Bone marrow (tissue), 2 donors: ENCODE results near the gene EEF1B2.
"Not testable (repeated sequence)": the region's sequence is repeated elsewhere in the genome, so short reads cannot be mapped to it uniquely, and the experiment has no call there.

Source experiments
- DNase-seq, 2 donors: peaks; one replicate each; lab custom pipeline; 2025; lab: John Stamatoyannopoulos, UW

EEF1B2 gene

DNA sequence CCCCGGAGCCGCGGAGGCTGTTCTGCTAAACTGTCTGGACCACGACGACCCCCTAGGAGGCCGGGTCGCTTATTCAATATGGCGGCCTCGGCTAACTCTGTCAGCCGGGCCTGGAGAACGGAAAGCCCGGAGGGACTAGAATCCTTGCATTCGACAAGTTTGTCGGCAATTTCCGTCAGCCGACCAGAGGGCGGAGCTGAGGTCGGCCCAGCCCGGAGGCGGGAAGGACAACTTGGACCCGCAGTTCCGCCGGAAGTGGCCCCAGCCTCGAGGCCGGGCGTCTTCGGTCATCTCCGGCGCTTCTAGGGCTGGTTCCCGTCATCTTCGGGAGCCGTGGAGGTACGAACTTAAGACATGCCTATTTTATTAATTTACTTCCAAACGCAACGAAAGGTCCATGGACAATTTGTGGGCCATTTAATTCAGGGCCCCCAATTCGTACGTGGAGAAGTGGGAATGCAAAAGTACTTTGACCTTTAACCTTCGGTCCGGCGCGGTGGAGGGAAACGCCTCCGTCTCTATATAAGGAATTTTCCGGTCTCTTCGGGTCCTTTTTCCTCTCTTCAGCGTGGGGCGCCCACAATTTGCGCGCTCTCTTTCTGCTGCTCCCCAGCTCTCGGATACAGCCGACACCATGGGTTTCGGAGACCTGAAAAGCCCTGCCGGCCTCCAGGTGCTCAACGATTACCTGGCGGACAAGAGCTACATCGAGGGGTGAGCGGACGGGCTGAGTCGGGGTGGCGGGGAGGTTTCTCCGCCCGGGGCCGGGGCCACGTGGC, at the start of gene EEF1B2, which contains the start of gene NDUFS1:
Gene EEF1B2, plus strand, starts transcription at position 550 of the 779 bp plus-strand sequence. Its CDS starts 85 bp downstream, at position 635.
Gene NDUFS1, minus strand, starts transcription at position 99 of the 779 bp plus-strand sequence. CDS start 5,766 bp downstream, outside the sequence.
- DNase-seq, result peak; percentile 84 to 95

DNA sequence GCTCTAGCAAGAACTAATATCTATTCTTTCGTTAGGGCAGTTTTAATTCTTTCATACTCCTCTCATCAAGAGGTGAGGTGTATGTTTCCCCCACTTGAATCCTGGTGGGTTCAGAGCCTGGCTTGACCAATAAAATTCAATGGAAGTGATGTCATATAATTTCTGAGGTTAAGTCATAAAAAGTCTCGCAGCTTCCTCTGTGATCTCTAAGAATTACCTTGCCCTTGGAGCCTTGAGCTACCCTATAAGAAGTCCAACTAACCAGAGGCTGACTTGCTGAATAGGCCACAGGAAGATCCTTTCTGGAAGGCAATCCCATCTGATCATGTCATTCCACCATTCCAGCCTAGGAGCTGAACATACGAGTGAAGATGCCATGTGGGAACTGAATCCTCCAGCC, 47.6 kb upstream of the EEF1B2 start:
- no peak for DNase-seq

GRCh38 chr2:206112846-206113547, 46.7 kb upstream of the EEF1B2 start:
- DNase-seq, result no peak

DNA sequence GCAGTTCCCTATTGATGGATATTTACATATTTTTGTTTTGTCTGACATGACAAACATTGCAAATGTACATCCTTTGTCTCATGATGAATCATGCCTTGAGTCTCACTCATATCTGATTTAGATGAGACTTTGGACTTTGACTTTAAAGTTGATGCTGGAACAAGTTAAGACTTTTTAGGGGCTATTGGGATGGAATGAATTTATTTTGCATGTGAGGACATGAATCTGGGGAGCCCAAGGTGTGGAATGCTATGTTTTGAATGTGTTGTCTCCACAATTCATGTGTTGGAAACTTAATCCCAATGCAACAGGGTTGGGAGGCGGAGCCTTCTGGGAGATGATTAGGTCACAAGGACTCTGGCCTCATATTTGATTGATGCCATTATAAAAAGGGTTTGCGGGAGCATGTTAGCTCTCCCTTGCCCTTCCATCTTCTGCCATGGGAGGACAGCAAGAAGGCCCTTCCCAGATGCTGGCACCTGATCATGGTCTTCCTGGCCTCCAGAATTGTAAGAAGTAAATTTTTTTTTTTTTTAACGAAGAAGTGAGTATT, 44.6 kb upstream of the EEF1B2 start:
- no peak for DNase-seq

GRCh38 chr2:206116278-206116677, 43.4 kb upstream of the EEF1B2 start:
- DNase-seq, result no peak

GRCh38 chr2:206122569-206122968, 37.1 kb upstream of the EEF1B2 start:
- not testable (repeated sequence) for DNase-seq

DNA sequence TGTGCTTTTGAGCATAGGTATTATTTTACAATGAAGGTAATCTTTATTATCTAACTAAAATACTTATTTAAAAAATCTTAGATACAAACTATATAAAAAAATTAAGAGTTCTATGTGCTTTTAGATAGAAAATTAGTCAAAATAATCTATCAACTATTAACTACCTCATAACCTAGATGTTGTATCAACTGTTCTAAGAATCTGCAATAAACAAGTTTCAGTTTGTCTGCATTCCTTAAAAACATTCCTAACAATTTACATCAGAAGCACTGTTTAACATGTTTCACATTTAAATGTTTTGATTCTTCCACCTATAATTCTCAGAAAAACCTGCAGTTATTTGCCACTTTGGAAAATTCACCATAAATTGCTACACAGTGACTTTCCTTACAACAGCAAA, 33.8 kb upstream of the EEF1B2 start:
- no peak for DNase-seq

DNA sequence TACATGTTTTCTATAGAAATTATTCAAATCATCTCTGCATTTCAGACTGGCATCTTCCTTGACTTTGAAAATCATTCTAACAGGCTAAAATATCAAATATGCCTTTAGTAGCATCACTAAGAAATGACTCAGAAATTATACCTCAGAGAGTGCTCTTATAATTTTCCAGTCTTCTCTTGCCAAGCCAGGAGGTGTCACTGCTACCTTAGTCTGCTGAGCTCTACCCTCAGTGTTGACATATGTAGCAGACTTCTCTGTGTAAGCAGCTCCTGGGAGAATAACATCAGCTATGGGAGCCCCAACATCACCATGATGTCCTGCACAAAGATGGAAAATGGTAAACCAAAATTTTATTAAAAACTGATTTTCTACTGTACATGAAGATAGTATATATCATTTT, 32.0 kb upstream of the EEF1B2 start:
- DNase-seq, result no peak

GRCh38 chr2:206143451-206143850, 16.2 kb upstream of the EEF1B2 start:
- DNase-seq, result no peak

DNA sequence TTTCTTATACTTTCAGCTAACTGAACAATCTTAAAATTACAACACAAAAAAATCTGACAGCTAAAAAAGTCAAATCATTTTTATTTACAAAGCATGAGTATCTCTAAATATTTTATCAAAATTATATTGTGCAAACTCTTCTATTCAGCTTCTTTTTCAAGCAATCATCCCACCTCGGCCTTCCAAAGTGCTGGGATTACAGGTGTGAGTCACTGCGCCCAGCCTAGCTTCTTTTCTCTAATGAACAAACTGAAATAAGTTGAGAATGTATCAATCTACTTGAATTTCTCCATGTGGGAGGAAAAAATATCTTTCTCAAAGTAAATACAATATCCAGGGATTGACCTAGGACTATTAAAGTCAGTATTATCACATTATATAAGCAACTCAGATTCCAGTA, 15.3 kb upstream of the EEF1B2 start:
- DNase-seq, result no peak

DNA sequence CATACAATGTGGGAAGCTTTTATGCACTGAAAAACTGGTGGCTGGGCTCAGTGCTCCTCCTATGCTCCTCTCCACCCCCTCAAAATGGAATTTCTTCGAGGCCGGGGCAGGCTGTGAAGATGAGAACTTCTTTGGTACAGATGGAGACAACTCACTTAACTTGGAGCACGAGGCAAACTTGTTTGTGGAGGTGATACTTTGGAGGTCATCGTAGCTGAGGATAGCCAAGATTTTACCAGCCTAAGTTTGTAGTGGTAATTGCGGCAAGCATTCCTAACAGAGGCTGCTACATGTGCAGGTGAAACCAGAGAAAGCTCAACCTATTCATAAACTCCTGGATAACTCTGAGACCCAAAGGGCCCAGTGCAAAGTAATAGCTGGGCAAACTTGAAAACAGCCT, 14.0 kb upstream of the EEF1B2 start:
- no peak for DNase-seq

GRCh38 chr2:206149330-206149729, 10.4 kb upstream of the EEF1B2 start:
- no peak for DNase-seq

GRCh38 chr2:206150168-206150567, 9.5 kb upstream of the EEF1B2 start:
- DNase-seq, result no peak

GRCh38 chr2:206150631-206151030, 9.1 kb upstream of the EEF1B2 start:
- no peak for DNase-seq

GRCh38 chr2:206154197-206154596, 5.5 kb upstream of the EEF1B2 start:
- DNase-seq, result no peak

DNA sequence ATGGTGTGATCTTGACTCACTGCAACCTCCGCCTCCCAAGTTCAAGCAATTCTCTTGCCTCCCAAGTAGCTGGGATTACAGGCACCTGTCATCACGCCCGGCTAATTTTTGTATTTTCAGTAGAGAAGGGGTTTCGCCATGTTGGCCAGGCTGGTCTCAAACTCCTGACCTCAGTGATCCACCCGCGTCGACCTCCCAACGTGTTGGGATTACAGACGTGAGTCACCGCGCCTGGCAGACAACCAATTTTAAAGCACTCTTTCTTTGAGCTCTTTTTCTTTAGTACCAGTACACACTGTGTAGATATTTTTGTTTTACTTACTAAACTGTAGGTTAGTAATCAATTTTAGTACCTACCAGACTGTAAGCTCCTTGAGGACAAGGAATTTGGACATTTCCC, 2.7 kb upstream of the EEF1B2 start:
- not testable (repeated sequence) for DNase-seq

GRCh38 chr2:206158563-206159345, 941 bp upstream of the EEF1B2 start:
- no peak for DNase-seq

- DNase-seq, result no peak
These were observed 571 bp downstream of the EEF1B2 start for GRCh38 chr2:206160125-206160806.

- DNase-seq, result no peak
These were observed 1.1 kb downstream of the EEF1B2 start for GRCh38 chr2:206160807-206161179.

GRCh38 chr2:206162401-206162800, 2.7 kb downstream of the EEF1B2 start:
- not testable (repeated sequence) for DNase-seq

- no peak for DNase-seq
These were observed 3.7 kb downstream of the EEF1B2 start for GRCh38 chr2:206163251-206163880.
